Activated T-helper 1 cell treated with anti-CD3 and anti-CD28 coated beads, Interleukin-12 subunit alpha, Interleukin-12 subunit beta, Interleukin-2, Interleukin-4 antibody, amounts not matched to agents 30 ng/mL and 10 ng/mL and 1 ng/mL, durations not matched to agents 14 hours and 24 hours and 36 hours (primary cell): ENCODE data around the gene GRID1. TPM values are rescaled to one million over a fixed set of nuclear protein-coding genes. Genes with fewer than 3 reads are reported as not detected.

Experiments used
- DNase-seq: peaks from one replicate; pipeline ENCODE4 v3.0.0; 2021; ENCODE audit warnings: low spot score
- H3K27ac Mint-ChIP-seq: one replicate; pipeline ENCODE4 v1.8.0; 2021; ENCODE audit warnings: mild to moderate bottlenecking, mixed read lengths
- H3K27me3 Mint-ChIP-seq: one replicate; pipeline ENCODE4 v1.8.0; 2022; ENCODE audit warnings: mild to moderate bottlenecking, moderate library complexity, mixed read lengths; ENCODE audit not compliant: insufficient read depth
- H3K36me3 Mint-ChIP-seq: one replicate; pipeline ENCODE4 v1.8.0; 2021; ENCODE audit warnings: low read depth, mixed read lengths
- H3K4me1 Mint-ChIP-seq: one replicate; pipeline ENCODE4 v1.8.0; 2021; ENCODE audit warnings: low read depth, mixed read lengths
- H3K4me3 Mint-ChIP-seq: one replicate; pipeline ENCODE4 v1.8.0; 2021; ENCODE audit warnings: mild to moderate bottlenecking, moderate library complexity, mixed read lengths
- H3K9me3 Mint-ChIP-seq: one replicate; pipeline ENCODE4 v1.8.0; 2021; ENCODE audit warnings: mixed read lengths
- intact Hi-C: fragments of 100-400 bp; cut with micrococcal nuclease; formaldehyde crosslinking; loops from one replicate; pipeline ENCODE4 v1.15.1; 2024
- total RNA-seq: library from RNA; stranded (reverse); gene quantifications from 2 replicates; pipeline ENCODE4 v1.2.3, GENCODE V29; 2022

The GRID1 gene
- total RNA-seq, 1 donor from 2014 or later, result not detected

GRCh38 chr10:86290933-86291615 is 75.5 kb downstream of the GRID1 start:
- Mint-ChIP-seq H3K36me3 (no peaks in the 10 kb centered on the region), H3K4me3 (no peak overlapping the region), H3K9me3 (no peaks in the 10 kb centered on the region), H3K27me3 (no peaks in the 10 kb centered on the region), H3K4me1 (no peaks in the 10 kb centered on the region), H3K27ac (no peak overlapping the region)
- intact Hi-C loops, result no loop called here
- DNase-seq, result no peak

DNA sequence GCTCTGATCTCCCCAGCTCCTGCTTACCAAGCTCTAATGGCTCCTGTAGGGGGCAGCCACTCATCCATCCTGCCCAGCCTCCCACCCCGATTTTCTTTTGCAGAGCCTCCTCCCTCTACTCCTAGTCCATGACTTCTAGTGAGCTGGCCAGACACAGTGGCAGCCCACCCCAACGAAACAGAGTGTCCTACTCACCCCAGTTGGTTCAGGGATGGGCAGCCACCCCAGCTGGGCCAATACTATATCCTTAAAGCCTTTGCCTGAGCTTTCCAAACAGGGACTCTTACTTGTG is 77.1 kb downstream of the GRID1 start:
- Mint-ChIP-seq H3K4me3 (no peak overlapping the region), H3K9me3 (no peaks in the 10 kb centered on the region), H3K27me3 (no peaks in the 10 kb centered on the region), H3K36me3 (no peaks in the 10 kb centered on the region), H3K27ac (no peak overlapping the region), H3K4me1 (no peaks in the 10 kb centered on the region)
- DNase-seq, result no peak
- intact Hi-C loops, result no loop called here

DNA sequence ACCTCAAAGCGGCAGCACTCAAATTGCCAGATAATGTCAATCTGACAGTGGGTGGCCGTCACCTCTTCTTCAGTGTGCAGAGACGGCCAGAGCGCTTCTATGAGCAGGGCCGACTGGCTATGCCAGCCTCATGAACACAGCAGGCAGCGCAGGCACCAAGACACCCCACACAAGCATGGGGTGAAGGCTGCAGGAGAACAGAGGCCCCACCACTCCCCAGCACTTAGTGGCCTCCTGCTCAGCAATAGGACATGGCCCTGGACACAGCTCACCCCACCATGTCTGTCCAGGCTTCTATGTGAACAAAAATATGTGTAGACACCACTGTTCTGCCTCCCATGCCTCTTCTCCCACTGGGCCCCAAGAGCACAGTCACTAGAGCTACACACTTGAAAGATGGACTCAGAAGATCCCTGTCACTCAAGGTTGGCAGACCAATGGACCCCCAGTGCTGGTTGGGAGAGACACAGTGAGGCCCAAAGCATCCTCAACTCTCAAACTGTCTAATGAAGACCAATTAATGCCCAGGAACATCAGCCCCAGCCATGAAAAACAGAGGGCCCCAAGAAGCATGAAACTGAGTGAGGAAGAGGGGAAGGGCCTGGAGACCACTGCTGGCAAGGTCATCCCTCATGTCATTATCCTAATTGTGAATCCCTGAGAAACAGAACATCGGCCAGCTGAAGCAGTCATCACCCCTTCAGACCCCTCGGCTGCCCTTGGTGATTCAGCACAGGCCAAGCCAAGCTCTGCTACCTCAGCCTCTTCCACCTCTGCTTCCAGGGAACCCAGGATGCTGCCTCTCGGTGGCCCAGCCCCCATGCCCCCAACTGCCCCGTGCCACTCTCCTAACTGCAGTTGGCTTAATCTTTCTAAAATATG is 77.7 kb downstream of the GRID1 start:
- intact Hi-C loops, result no loop called here
- Mint-ChIP-seq H3K4me3 (no peak overlapping the region), H3K9me3 (no peaks in the 10 kb centered on the region), H3K27ac (no peak overlapping the region), H3K27me3 (no peaks in the 10 kb centered on the region), H3K36me3 (no peaks in the 10 kb centered on the region), H3K4me1 (no peaks in the 10 kb centered on the region)
- no peak for DNase-seq

DNA sequence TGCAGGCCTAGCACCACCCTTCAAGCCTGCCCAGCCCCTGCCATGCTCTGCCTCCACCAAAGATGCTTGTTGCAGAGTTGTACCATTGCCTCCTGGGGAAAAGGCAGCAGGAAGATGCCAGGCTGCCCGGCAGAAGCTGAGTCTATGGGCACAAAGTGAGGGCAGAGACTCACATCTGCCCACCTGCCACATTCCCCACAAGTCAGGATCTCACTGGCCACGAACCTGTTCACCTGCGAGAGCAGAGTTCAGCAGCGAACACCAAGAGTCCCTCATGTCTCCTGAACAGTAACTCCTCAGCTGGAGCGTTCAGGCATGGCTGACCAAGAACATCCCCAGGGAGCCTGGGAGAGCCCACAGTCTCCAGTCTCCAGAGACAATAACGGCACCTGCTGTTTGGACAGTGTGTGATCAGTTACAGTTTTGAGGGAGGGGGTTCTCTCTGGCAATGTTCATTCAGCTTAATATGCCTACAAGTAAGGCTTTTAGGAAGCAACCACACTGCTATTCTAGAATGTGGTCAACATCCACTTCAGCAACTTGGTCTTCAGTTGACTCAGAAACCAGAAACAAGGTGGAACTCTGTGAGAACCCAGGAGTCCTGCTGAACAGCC is 78.5 kb downstream of the GRID1 start:
- Mint-ChIP-seq H3K27ac (no peak overlapping the region), H3K36me3 (no peaks in the 10 kb centered on the region), H3K9me3 (no peaks in the 10 kb centered on the region), H3K4me1 (no peaks in the 10 kb centered on the region), H3K4me3 (no peak overlapping the region), H3K27me3 (no peaks in the 10 kb centered on the region)
- intact Hi-C loops, result no loop called here
- no peak for DNase-seq

DNA sequence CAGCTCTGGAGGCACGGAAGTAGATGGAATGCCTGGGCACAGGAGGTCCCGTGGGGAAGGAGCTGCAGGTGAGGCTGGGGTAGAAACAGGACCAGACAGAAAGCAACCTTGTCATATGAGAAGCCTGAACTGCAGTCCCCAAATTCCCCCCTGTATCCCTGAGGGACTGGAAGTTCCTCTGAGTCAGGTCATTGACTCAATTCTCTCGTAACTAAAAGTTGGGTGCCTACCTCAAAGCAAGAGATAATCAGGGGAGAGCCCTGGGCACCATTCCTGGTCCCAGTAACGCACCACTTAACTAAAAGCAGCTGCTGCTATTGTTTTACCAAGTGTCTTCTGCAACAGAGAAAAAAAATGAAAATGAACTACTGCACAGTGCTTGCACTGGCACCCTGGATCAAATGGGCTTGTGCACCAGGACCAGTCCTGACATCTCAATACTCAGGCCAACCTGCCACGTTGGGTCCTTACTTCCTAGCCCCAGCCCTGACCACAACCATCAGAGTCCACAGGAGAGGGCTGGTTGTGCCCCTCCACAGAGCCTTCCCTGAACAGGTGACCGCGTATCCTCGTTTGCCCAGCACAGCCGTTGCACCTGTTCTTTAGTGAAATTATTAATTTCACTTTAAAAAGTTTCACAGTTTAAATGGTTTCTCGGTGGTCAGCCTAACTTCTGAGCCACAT is 79.3 kb downstream of the GRID1 start:
- no peaks in the 10 kb centered on the region for H3K9me3 Mint-ChIP-seq
- no peaks in the 10 kb centered on the region for H3K4me1 Mint-ChIP-seq
- intact Hi-C loops, result no loop called here
- H3K36me3 Mint-ChIP-seq, result no peaks in the 10 kb centered on the region
- H3K27ac Mint-ChIP-seq, result no peak overlapping the region
- no peaks in the 10 kb centered on the region for H3K27me3 Mint-ChIP-seq
- H3K4me3 Mint-ChIP-seq, result no peak overlapping the region
- DNase-seq, result no peak

GRCh38 chr10:86286236-86287109 is 80.1 kb downstream of the GRID1 start:
- intact Hi-C loops, result no loop called here
- no peaks in the 10 kb centered on the region for H3K4me1 Mint-ChIP-seq
- H3K36me3 Mint-ChIP-seq, result no peaks in the 10 kb centered on the region
- H3K4me3 Mint-ChIP-seq, result no peak overlapping the region
- no peaks in the 10 kb centered on the region for H3K9me3 Mint-ChIP-seq
- no peak for DNase-seq
- H3K27me3 Mint-ChIP-seq, result no peaks in the 10 kb centered on the region
- H3K27ac Mint-ChIP-seq, result no peak overlapping the region

DNA sequence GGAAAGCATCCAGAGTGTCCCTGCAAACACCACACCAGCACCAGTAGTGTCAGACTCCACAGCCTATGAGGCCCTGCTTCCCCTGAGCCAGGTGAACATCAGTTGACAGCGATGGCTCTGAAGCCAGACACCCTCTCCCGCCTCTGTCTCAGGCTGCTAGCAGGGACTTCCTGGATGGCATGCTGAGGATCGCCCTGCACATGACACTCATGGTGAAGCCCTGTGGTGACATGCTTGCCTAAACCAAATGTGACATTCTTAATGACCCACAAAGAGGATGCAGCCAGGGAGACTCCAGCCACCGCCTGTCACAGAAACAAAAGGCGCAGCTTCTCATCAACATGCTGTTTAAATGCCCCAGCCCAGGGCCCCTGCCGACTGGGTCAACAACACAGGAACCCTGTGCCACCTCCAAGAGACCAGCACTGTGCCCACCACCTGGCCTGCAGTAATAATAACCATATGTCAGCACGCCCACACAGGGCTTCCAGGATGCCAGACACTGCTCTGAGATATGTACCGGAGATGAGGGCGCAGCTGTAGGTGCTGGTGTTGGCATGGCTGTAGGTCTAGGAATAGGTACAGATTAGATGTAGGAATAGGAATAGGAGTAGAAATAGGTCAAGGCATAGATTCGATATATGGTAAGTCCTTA is 81.3 kb downstream of the GRID1 start:
- Mint-ChIP-seq H3K4me1 (no peaks in the 10 kb centered on the region), H3K4me3 (no peak overlapping the region), H3K9me3 (peaks cover 3% of the 10 kb centered on the region), H3K27me3 (peaks cover 2% of the 10 kb centered on the region), H3K27ac (no peak overlapping the region), H3K36me3 (no peaks in the 10 kb centered on the region)
- intact Hi-C loops, result no loop called here
- no peak for DNase-seq

- Mint-ChIP-seq H3K4me1 (no peaks in the 10 kb centered on the region), H3K36me3 (no peaks in the 10 kb centered on the region), H3K27me3 (peaks cover 2% of the 10 kb centered on the region), H3K27ac (no peak overlapping the region), H3K9me3 (peaks cover 3% of the 10 kb centered on the region), H3K4me3 (no peak overlapping the region)
- no peak for DNase-seq
- intact Hi-C loops, result no loop called here
These were observed 82.1 kb downstream of the GRID1 start for GRCh38 chr10:86284355-86285105.

- DNase-seq, result no peak
- Mint-ChIP-seq H3K9me3 (peaks cover 3% of the 10 kb centered on the region), H3K4me1 (no peaks in the 10 kb centered on the region), H3K27ac (no peak overlapping the region), H3K4me3 (no peak overlapping the region), H3K36me3 (no peaks in the 10 kb centered on the region), H3K27me3 (peaks cover 2% of the 10 kb centered on the region)
- intact Hi-C loops, result no loop called here
These were observed 82.9 kb downstream of the GRID1 start for GRCh38 chr10:86283466-86284287.

DNA sequence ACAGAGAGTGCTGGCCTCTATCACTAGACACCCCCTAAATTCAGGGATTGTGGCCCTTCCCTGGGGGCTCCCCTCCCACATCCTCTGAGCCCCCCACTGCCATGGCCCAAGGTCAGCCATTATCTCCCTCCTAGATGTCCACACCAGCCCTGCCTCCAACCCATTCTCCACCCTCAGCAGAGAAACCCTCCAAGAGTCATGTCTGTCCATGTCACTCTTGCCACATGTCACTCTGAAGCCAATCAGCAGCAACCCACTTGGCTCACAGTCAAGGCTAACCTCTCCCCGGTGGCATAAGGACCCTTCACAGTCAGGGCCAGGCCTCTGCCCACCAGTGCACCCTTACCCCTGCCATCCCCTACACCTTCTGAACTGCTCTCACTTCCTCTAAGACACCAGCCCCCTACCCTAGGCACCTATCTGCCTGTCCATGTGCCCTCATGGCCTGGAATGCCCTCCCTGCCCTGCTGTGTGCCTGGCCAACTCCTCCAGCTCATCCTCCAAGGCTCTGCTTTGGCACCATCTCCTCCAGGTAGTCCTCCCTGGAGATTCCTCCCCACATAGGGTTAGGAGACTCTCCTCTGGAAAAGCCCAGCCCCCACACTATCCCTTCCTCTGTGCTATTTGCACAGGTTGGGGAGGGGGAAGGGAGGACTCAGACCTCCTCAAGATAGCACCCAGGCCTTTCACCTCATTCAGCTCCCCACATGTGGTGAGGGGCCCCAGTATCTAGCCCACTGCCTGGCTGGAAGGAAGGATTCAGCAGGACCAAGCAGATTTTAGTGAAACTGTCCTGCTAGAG is 83.7 kb downstream of the GRID1 start:
- H3K4me3 Mint-ChIP-seq, result no peak overlapping the region
- no peaks in the 10 kb centered on the region for H3K36me3 Mint-ChIP-seq
- H3K9me3 Mint-ChIP-seq, result peaks cover 3% of the 10 kb centered on the region
- intact Hi-C loops, result no loop called here
- DNase-seq, result no peak
- peaks cover 2% of the 10 kb centered on the region for H3K27me3 Mint-ChIP-seq
- no peaks in the 10 kb centered on the region for H3K4me1 Mint-ChIP-seq
- H3K27ac Mint-ChIP-seq, result no peak overlapping the region
